Activated CD4-positive, alpha-beta memory T cell treated with anti-CD3 and anti-CD28 coated beads for 36 hours (primary cell): ENCODE measurements around the gene SRL. TPM values are rescaled to one million over a fixed set of nuclear protein-coding genes. Genes with fewer than 3 reads are reported as not detected.
"Not testable (repeated sequence)": the region's sequence is repeated elsewhere in the genome, so short reads cannot be mapped to it uniquely, and the experiment has no call there.

Source experiments
- CTCF ChIA-PET: fragments of 350-600 bp; sonication (Branson Sonifier 250); formaldehyde crosslinking; loops from one replicate; lab custom pipeline; 2021; ENCODE audit warnings: antibody characterized with exemption, inconsistent platforms; lab: Charles Lee
- POLR2A ChIA-PET: fragments of 350-600 bp; sonication (Branson Sonifier 250); formaldehyde crosslinking; loops from one replicate; lab custom pipeline; 2021; ENCODE audit warnings: antibody characterized with exemption; lab: Charles Lee
- DNase-seq: peaks from one replicate; pipeline ENCODE4 v3.0.0-alpha.2; 2020
- H3K27ac Mint-ChIP-seq: one replicate; pipeline ENCODE4 v1.8.0; 2021; ENCODE audit warnings: mixed read lengths
- H3K27me3 Mint-ChIP-seq: one replicate; pipeline ENCODE4 v1.8.0; 2021; ENCODE audit warnings: mixed read lengths
- H3K36me3 Mint-ChIP-seq: one replicate; pipeline ENCODE4 v1.8.0; 2021; ENCODE audit warnings: mixed read lengths
- H3K4me1 Mint-ChIP-seq: one replicate; pipeline ENCODE4 v1.8.0; 2021; ENCODE audit warnings: low read depth, mixed read lengths
- H3K4me3 Mint-ChIP-seq: one replicate; pipeline ENCODE4 v1.8.0; 2021; ENCODE audit warnings: mild to moderate bottlenecking, mixed read lengths
- H3K9me3 Mint-ChIP-seq: one replicate; pipeline ENCODE4 v1.8.0; 2021; ENCODE audit warnings: mixed read lengths
- intact Hi-C: fragments of 100-400 bp; cut with micrococcal nuclease; formaldehyde crosslinking; loops from one replicate; pipeline ENCODE4 v1.15.1; 2023
- total RNA-seq, 2 experiments: library from RNA; stranded (reverse); gene quantifications; one replicate each; pipeline ENCODE4 v1.2.3, GENCODE V29; 2021

Gene SRL
- total RNA-seq, 2 experiments from 2014 or later, result not detected

- Mint-ChIP-seq H3K36me3 (no peaks in the 10 kb centered on the region), H3K9me3 (no peaks in the 10 kb centered on the region), H3K27me3 (no peaks in the 10 kb centered on the region), H3K4me3 (no peak overlapping the region), H3K27ac (no peak overlapping the region), H3K4me1 (no peaks in the 10 kb centered on the region)
- POLR2A ChIA-PET, result interaction anchor here (0.6 kb wide), 1 partner anchor 67 kb away, joined by 4 read pairs; no protein-coding TSS in a partner anchor
- no peak for DNase-seq
- CTCF ChIA-PET, result no interaction called here
- intact Hi-C loops, result no loop called here
Observed at GRCh38 chr16:4225075-4225474, 16.8 kb downstream of the SRL start.

- no peak for DNase-seq
- Mint-ChIP-seq H3K4me3 (no peak overlapping the region), H3K36me3 (no peaks in the 10 kb centered on the region), H3K4me1 (no peaks in the 10 kb centered on the region), H3K27ac (no peak overlapping the region), H3K9me3 (no peaks in the 10 kb centered on the region), H3K27me3 (peaks cover 4% of the 10 kb centered on the region)
- ChIA-PET POLR2A (interaction anchor here (0.6 kb wide), 1 partner anchor 13 kb away, joined by 5 read pairs; no protein-coding TSS in a partner anchor), CTCF (interaction anchor here (0.6 kb wide), 1 partner anchor 157 kb away, joined by 3 read pairs; no protein-coding TSS in a partner anchor)
- intact Hi-C loops, result no loop called here
Observed at GRCh38 chr16:4220358-4220757, 21.5 kb downstream of the SRL start.

- H3K36me3 Mint-ChIP-seq, result no peaks in the 10 kb centered on the region
- no peaks in the 10 kb centered on the region for H3K4me1 Mint-ChIP-seq
- ChIA-PET CTCF (no interaction called here), POLR2A (no interaction called here)
- no peak overlapping the region for H3K27ac Mint-ChIP-seq
- H3K9me3 Mint-ChIP-seq, result no peaks in the 10 kb centered on the region
- intact Hi-C loops, result loop anchor here (10.0 kb wide), 1 partner anchor 63 kb away; no protein-coding TSS in a partner anchor
- H3K4me3 Mint-ChIP-seq, result no peak overlapping the region
- H3K27me3 Mint-ChIP-seq, result peaks cover 4% of the 10 kb centered on the region
- no peak for DNase-seq
Observed at GRCh38 chr16:4218202-4218601, 23.7 kb downstream of the SRL start.

GRCh38 chr16:4217204-4218131 lies 24.4 kb downstream of the SRL start:
- Mint-ChIP-seq H3K36me3 (no peaks in the 10 kb centered on the region), H3K9me3 (no peaks in the 10 kb centered on the region), H3K27ac (no peak overlapping the region), H3K27me3 (peaks cover 4% of the 10 kb centered on the region), H3K4me3 (no peak overlapping the region), H3K4me1 (no peaks in the 10 kb centered on the region)
- intact Hi-C loops, result loop anchor here (10.0 kb wide), 1 partner anchor 63 kb away; no protein-coding TSS in a partner anchor
- CTCF ChIA-PET, result no interaction called here
- DNase-seq, result no peak
- POLR2A ChIA-PET, result no interaction called here

GRCh38 chr16:4216596-4216995 lies 25.3 kb downstream of the SRL start:
- POLR2A ChIA-PET, result no interaction called here
- no peak for DNase-seq
- Mint-ChIP-seq H3K27ac (no peak overlapping the region), H3K27me3 (peaks cover 4% of the 10 kb centered on the region), H3K4me1 (no peaks in the 10 kb centered on the region), H3K4me3 (no peak overlapping the region), H3K36me3 (no peaks in the 10 kb centered on the region), H3K9me3 (no peaks in the 10 kb centered on the region)
- intact Hi-C loops, result loop anchor here (10.0 kb wide), 1 partner anchor 62 kb away; no protein-coding TSS in a partner anchor
- CTCF ChIA-PET, result no interaction called here

GRCh38 chr16:4215106-4215505 lies 26.8 kb downstream of the SRL start:
- Mint-ChIP-seq H3K9me3 (no peaks in the 10 kb centered on the region), H3K27me3 (peaks cover 4% of the 10 kb centered on the region), H3K4me3 (no peak overlapping the region), H3K36me3 (no peaks in the 10 kb centered on the region), H3K27ac (no peak overlapping the region), H3K4me1 (no peaks in the 10 kb centered on the region)
- intact Hi-C loops, result loop anchor here (10.0 kb wide), 1 partner anchor 60 kb away; no protein-coding TSS in a partner anchor
- DNase-seq, result no peak
- POLR2A ChIA-PET, result no interaction called here
- CTCF ChIA-PET, result no interaction called here

- ChIA-PET POLR2A (no interaction called here), CTCF (no interaction called here)
- intact Hi-C loops, result loop anchor here (10.0 kb wide), 1 partner anchor 59 kb away; no protein-coding TSS in a partner anchor
- Mint-ChIP-seq H3K9me3 (no peaks in the 10 kb centered on the region), H3K27me3 (peaks cover 4% of the 10 kb centered on the region), H3K36me3 (no peaks in the 10 kb centered on the region), H3K27ac (no peak overlapping the region), H3K4me3 (no peak overlapping the region), H3K4me1 (no peaks in the 10 kb centered on the region)
- no peak for DNase-seq
Observed at GRCh38 chr16:4214215-4214621, 27.7 kb downstream of the SRL start.

- no peaks in the 10 kb centered on the region for H3K4me1 Mint-ChIP-seq
- no peak overlapping the region for H3K27ac Mint-ChIP-seq
- no peak for DNase-seq
- peaks cover 4% of the 10 kb centered on the region for H3K27me3 Mint-ChIP-seq
- ChIA-PET POLR2A (interaction anchor here (0.6 kb wide), 1 partner anchor 273 kb away, joined by 3 read pairs; no protein-coding TSS in a partner anchor), CTCF (no interaction called here)
- H3K4me3 Mint-ChIP-seq, result no peak overlapping the region
- intact Hi-C loops, result loop anchor here (10.0 kb wide), 1 partner anchor 59 kb away; no protein-coding TSS in a partner anchor
- no peaks in the 10 kb centered on the region for H3K36me3 Mint-ChIP-seq
- no peaks in the 10 kb centered on the region for H3K9me3 Mint-ChIP-seq
Observed at GRCh38 chr16:4213737-4214136, 28.1 kb downstream of the SRL start.

- Mint-ChIP-seq H3K9me3 (no peaks in the 10 kb centered on the region), H3K4me1 (no peaks in the 10 kb centered on the region), H3K36me3 (no peaks in the 10 kb centered on the region), H3K4me3 (no peak overlapping the region), H3K27ac (no peak overlapping the region), H3K27me3 (peaks cover 4% of the 10 kb centered on the region)
- CTCF ChIA-PET, result no interaction called here
- intact Hi-C loops, result loop anchor here (10.0 kb wide), 1 partner anchor 58 kb away; no protein-coding TSS in a partner anchor
- POLR2A ChIA-PET, result no interaction called here
- DNase-seq, result no peak
Observed at GRCh38 chr16:4212934-4213296, 29.0 kb downstream of the SRL start.

- intact Hi-C loops, result loop anchor here (10.0 kb wide), 1 partner anchor 58 kb away; no protein-coding TSS in a partner anchor
- CTCF ChIA-PET, result no interaction called here
- Mint-ChIP-seq H3K36me3 (no peaks in the 10 kb centered on the region), H3K27ac (no peak overlapping the region), H3K4me3 (no peak overlapping the region), H3K9me3 (no peaks in the 10 kb centered on the region), H3K27me3 (peaks cover 4% of the 10 kb centered on the region), H3K4me1 (peaks cover 1% of the 10 kb centered on the region)
- DNase-seq, result no peak
- POLR2A ChIA-PET, result no interaction called here
Observed at GRCh38 chr16:4212211-4212933, 29.5 kb downstream of the SRL start.

- H3K4me3 Mint-ChIP-seq, H3K9me3 Mint-ChIP-seq, H3K4me1 Mint-ChIP-seq, H3K27ac Mint-ChIP-seq, H3K27me3 Mint-ChIP-seq, CTCF ChIA-PET, H3K36me3 Mint-ChIP-seq, DNase-seq: not testable (repeated sequence)
- POLR2A ChIA-PET, result interaction anchor here (0.6 kb wide), 1 partner anchor 91 kb away, joined by 4 read pairs; no protein-coding TSS in a partner anchor
- intact Hi-C loops, result loop anchor here (10.0 kb wide), 1 partner anchor 57 kb away; no protein-coding TSS in a partner anchor
Observed at GRCh38 chr16:4211445-4212210, 30.3 kb downstream of the SRL start.
